ENCODE data around the gene OTOG.

The OTOG gene

DNA sequence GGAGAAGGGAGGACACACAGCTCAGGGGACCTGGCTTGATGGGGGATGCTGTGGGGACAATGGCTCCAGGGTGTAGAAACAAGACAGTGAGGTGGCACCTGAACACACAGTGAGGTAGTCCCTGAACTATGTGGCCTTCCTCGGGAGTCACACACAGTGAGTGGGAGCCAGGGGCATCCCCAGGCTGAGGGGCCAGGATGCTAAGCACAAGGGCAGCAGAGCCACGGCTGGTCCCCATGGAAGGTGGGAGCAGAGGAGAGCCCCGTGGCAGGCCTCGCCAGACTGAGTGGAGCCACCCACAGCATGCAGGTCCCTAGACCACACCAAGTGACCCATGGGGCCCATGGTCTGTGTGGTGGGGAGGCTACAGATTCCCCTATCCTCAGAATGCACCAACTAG lies 44.4 kb upstream of the OTOG start:
- Histone ChIP-seq H3K36me3 (ENCODE audit: insufficient read depth) (no peaks in the 10 kb centered on the region), H2AFZ (ENCODE audit: low read depth) (no peak overlapping the region), H3K9ac (no peak overlapping the region), H3K4me1 (ENCODE audit: low read depth, poor library complexity, severe bottlenecking) (no peaks in the 10 kb centered on the region), H3K27ac (no peak overlapping the region), H4K20me1 (ENCODE audit: insufficient read depth) (no peaks in the 10 kb centered on the region), H3K4me2 (no peak overlapping the region), H3K27me3 (ENCODE audit: insufficient read depth, low read depth) (no peaks in the 10 kb centered on the region), H3K4me3 (IDR thresholded peaks at IDR 0.05; ENCODE audit: insufficient read depth, low read depth, low read length) (no peak overlapping the region), H3K79me2 (ENCODE audit: insufficient read depth, low read depth) (no peaks in the 10 kb centered on the region)
- no peak for TF ChIP-seq CTCF (conservative IDR thresholded peaks at IDR 0.05; ENCODE audit: low read depth, low read length)

DNA sequence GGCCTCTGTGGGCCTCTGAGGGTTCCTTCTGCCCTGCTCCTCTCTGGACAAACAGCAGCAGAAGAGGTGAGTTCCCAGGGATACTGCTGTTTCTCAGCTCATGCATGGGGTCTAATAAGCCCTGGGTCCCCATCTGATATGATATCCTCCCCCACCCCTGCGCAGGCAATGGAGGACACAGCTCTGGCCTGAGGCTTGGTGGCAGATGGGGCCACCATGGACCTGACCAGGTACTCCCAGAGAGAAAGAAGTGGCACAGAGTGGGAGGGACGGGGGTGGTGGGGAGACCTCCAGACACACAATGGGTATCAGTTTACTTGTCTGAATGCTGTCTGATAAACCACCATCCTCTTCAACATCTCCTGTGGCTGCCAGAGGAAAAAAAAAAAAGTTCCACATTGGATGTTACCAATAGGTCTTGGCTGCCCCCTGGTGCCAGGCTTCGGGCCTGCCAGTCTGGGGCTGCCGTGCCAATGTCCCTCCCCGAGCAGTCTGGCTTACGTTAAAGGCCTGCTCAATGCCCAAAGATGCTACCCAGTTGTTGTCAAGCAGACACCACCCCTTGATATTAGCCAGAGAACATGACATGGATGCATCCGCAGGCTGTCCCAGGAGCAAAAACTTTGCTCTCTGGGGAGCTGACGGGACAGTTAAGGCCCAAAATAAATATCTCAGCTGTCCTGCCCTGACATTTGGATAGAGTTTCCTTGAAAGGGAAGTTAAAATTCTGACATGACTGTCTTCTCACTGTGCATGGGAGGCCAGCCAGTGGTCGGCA lies 42.5 kb upstream of the OTOG start:
- Histone ChIP-seq H3K27me3 (ENCODE audit: insufficient read depth, low read depth) (no peaks in the 10 kb centered on the region), H3K4me2 (no peak overlapping the region), H3K27ac (no peak overlapping the region), H3K79me2 (ENCODE audit: insufficient read depth, low read depth) (no peaks in the 10 kb centered on the region), H3K4me1 (ENCODE audit: low read depth, poor library complexity, severe bottlenecking) (no peaks in the 10 kb centered on the region), H4K20me1 (ENCODE audit: insufficient read depth) (no peaks in the 10 kb centered on the region), H3K36me3 (ENCODE audit: insufficient read depth) (no peaks in the 10 kb centered on the region), H3K4me3 (IDR thresholded peaks at IDR 0.05; ENCODE audit: insufficient read depth, low read depth, low read length) (no peak overlapping the region), H3K9ac (no peak overlapping the region), H2AFZ (ENCODE audit: low read depth) (no peak overlapping the region)
- peak; percentile 89 for TF ChIP-seq CTCF (conservative IDR thresholded peaks at IDR 0.05; ENCODE audit: low read depth, low read length)

GRCh38 chr11:17505146-17505545 lies 41.9 kb upstream of the OTOG start:
- Histone ChIP-seq H3K27ac (no peak overlapping the region), H3K79me2 (ENCODE audit: insufficient read depth, low read depth) (no peaks in the 10 kb centered on the region), H2AFZ (ENCODE audit: low read depth) (no peak overlapping the region), H3K36me3 (ENCODE audit: insufficient read depth) (no peaks in the 10 kb centered on the region), H4K20me1 (ENCODE audit: insufficient read depth) (no peaks in the 10 kb centered on the region), H3K4me2 (no peak overlapping the region), H3K4me1 (ENCODE audit: low read depth, poor library complexity, severe bottlenecking) (no peaks in the 10 kb centered on the region), H3K27me3 (ENCODE audit: insufficient read depth, low read depth) (no peaks in the 10 kb centered on the region), H3K9ac (no peak overlapping the region), H3K4me3 (IDR thresholded peaks at IDR 0.05; ENCODE audit: insufficient read depth, low read depth, low read length) (no peak overlapping the region)
- TF ChIP-seq CTCF (conservative IDR thresholded peaks at IDR 0.05; ENCODE audit: low read depth, low read length), result no peak

GRCh38 chr11:17506314-17506713 lies 40.7 kb upstream of the OTOG start:
- Histone ChIP-seq H3K4me3 (IDR thresholded peaks at IDR 0.05; ENCODE audit: insufficient read depth, low read depth, low read length) (no peak overlapping the region), H3K27ac (no peak overlapping the region), H3K9ac (no peak overlapping the region), H3K79me2 (ENCODE audit: insufficient read depth, low read depth) (no peaks in the 10 kb centered on the region), H3K36me3 (ENCODE audit: insufficient read depth) (no peaks in the 10 kb centered on the region), H3K27me3 (ENCODE audit: insufficient read depth, low read depth) (no peaks in the 10 kb centered on the region), H3K4me1 (ENCODE audit: low read depth, poor library complexity, severe bottlenecking) (no peaks in the 10 kb centered on the region), H3K4me2 (no peak overlapping the region), H4K20me1 (ENCODE audit: insufficient read depth) (no peaks in the 10 kb centered on the region), H2AFZ (ENCODE audit: low read depth) (no peak overlapping the region)
- TF ChIP-seq CTCF (conservative IDR thresholded peaks at IDR 0.05; ENCODE audit: low read depth, low read length), result no peak

Measured in KMS-11 (cell line).